Colonic mucosa (tissue), 4 donors: ENCODE measurements around the gene KLHDC8B. TPM values are rescaled to one million over a fixed set of nuclear protein-coding genes. Genes with fewer than 3 reads are reported as not detected.

Experiments
- DNase-seq: peaks from one replicate; pipeline ENCODE4 v3.0.0-alpha.2; 2020
- H3K27ac ChIP-seq: fragments of 200-600 bp; one replicate; pipeline ENCODE4 v1.8.0; 2021
- H3K27me3 ChIP-seq: fragments of 200-600 bp; one replicate; pipeline ENCODE4 v1.8.0; 2021
- H3K36me3 ChIP-seq: fragments of 200-600 bp; one replicate; pipeline ENCODE4 v1.8.0; 2021
- H3K4me1 ChIP-seq: fragments of 200-600 bp; one replicate; pipeline ENCODE4 v1.8.0; 2021; ENCODE audit warnings: mild to moderate bottlenecking
- H3K4me3 ChIP-seq: fragments of 200-600 bp; one replicate; pipeline ENCODE4 v1.8.0; 2021
- H3K9ac ChIP-seq, 2 donors: one replicate each; pipeline ENCODE4 v1.7.0; 2013; ENCODE audit warnings: control low read depth in 2 of 2, low read depth in 2 of 2, low read length in 2 of 2
- H3K9me3 ChIP-seq: fragments of 200-600 bp; one replicate; pipeline ENCODE4 v1.8.0; 2021
- CTCF ChIP-seq: fragments of 200-600 bp; IDR thresholded peaks from one replicate; pipeline ENCODE4 v1.8.0; 2022; ENCODE audit warnings: antibody characterized with exemption, mild to moderate bottlenecking
- intact Hi-C: fragments of 100-400 bp; cut with DNase I; formaldehyde crosslinking; loops from one replicate; pipeline ENCODE4 v1.14.1; 2022
- total RNA-seq, 2 donors: library from RNA; stranded (reverse); fragmentation: NEBNext Ultra II Directional in 1 of 2; extraction: Animal tissue kit (Norgen Biotek cat#: 25700) in 1 of 2; gene quantifications; one replicate each; pipeline ENCODE4 v1.2.1, GENCODE V29; 2021
- donor health status: healthy.
- donor health status: DM: no; HTN: no; CAD: no.
- donor health status: DM: no; HTN: no; CAD: no.

KLHDC8B gene
- total RNA-seq, 2 donors from 2014 or later = 5.1 to 9.4 TPM

GRCh38 chr3:49124203-49124602, 47.2 kb upstream of the KLHDC8B start:
- Histone ChIP-seq H3K27ac (no peak overlapping the region), H3K9me3 (no peaks in the 10 kb centered on the region), H3K27me3 (no peaks in the 10 kb centered on the region), H3K9ac (no peak overlapping the region), H3K36me3 (no peaks in the 10 kb centered on the region), H3K4me3 (no peak overlapping the region), H3K4me1 (peaks cover 8% of the 10 kb centered on the region)
- no peak for DNase-seq
- intact Hi-C loops = no loop called here
- TF ChIP-seq CTCF = no peak

- Histone ChIP-seq H3K36me3 (no peaks in the 10 kb centered on the region), H3K4me1 (no peaks in the 10 kb centered on the region), H3K27me3 (no peaks in the 10 kb centered on the region), H3K4me3 (no peak overlapping the region), H3K9me3 (no peaks in the 10 kb centered on the region), H3K9ac (no peak overlapping the region), H3K27ac (no peak overlapping the region)
- no peak for TF ChIP-seq CTCF
- intact Hi-C loops = no loop called here
- DNase-seq = no peak
Observed at GRCh38 chr3:49124991-49125670, 46.3 kb upstream of the KLHDC8B start.

GRCh38 chr3:49131040-49131439, 40.4 kb upstream of the KLHDC8B start:
- Histone ChIP-seq H3K27me3 (no peaks in the 10 kb centered on the region), H3K4me1 (peaks cover 8% of the 10 kb centered on the region), H3K27ac (no peak overlapping the region), H3K36me3 (no peaks in the 10 kb centered on the region), H3K9me3 (no peaks in the 10 kb centered on the region), H3K9ac (no peak overlapping the region), H3K4me3 (no peak overlapping the region)
- intact Hi-C loops = no loop called here
- no peak for DNase-seq
- no peak for TF ChIP-seq CTCF

- Histone ChIP-seq H3K4me1 (peaks cover 8% of the 10 kb centered on the region), H3K9ac (peak overlapping the region; percentile 18 to 68), H3K4me3 (peak overlapping the region; percentile 51), H3K27me3 (no peaks in the 10 kb centered on the region), H3K36me3 (no peaks in the 10 kb centered on the region), H3K27ac (no peak overlapping the region), H3K9me3 (no peaks in the 10 kb centered on the region)
- intact Hi-C loops = no loop called here
- TF ChIP-seq CTCF = no peak
- DNase-seq = no peak
Observed at GRCh38 chr3:49131576-49131975, 39.8 kb upstream of the KLHDC8B start.

- no peak for DNase-seq
- Histone ChIP-seq H3K9ac (peak overlapping the region; percentile 54 to 68), H3K27me3 (no peaks in the 10 kb centered on the region), H3K4me3 (peak overlapping the region; percentile 51), H3K27ac (peak overlapping the region; percentile 69), H3K36me3 (no peaks in the 10 kb centered on the region), H3K4me1 (peaks cover 8% of the 10 kb centered on the region), H3K9me3 (no peaks in the 10 kb centered on the region)
- intact Hi-C loops = no loop called here
- TF ChIP-seq CTCF = no peak
Observed at GRCh38 chr3:49132073-49132436, 39.3 kb upstream of the KLHDC8B start.
